ENCODE data around the gene MYO15A. TPM values are rescaled to one million over a fixed set of nuclear protein-coding genes. Genes with fewer than 3 reads are reported as not detected.

MYO15A gene
- total RNA-seq, 4 donors from 2014 or later, result 0.44 to 3.2 (median 1.2) TPM

- TF ChIP-seq CTCF (IDR thresholded peaks at IDR 0.05; ENCODE audit: low read depth), result no peak
Observed at GRCh38 chr17:18181358-18181757, 72.8 kb downstream of the MYO15A start.

- TF ChIP-seq CTCF (IDR thresholded peaks at IDR 0.05; ENCODE audit: low read depth), result no peak
Observed at GRCh38 chr17:18182110-18182977, 73.8 kb downstream of the MYO15A start.

- TF ChIP-seq CTCF (IDR thresholded peaks at IDR 0.05; ENCODE audit: low read depth), result no peak
Observed at GRCh38 chr17:18182978-18183333, 74.4 kb downstream of the MYO15A start.

GRCh38 chr17:18183334-18184142, 75.0 kb downstream of the MYO15A start, which contains the start of gene ALKBH5:
Gene ALKBH5, plus strand, starts transcription at chr17:18183828. Its CDS starts 416 bp downstream, at chr17:18184244.
- TF ChIP-seq CTCF (IDR thresholded peaks at IDR 0.05; ENCODE audit: low read depth), result no peak

- no peak for TF ChIP-seq CTCF (IDR thresholded peaks at IDR 0.05; ENCODE audit: low read depth)
Observed at GRCh38 chr17:18184143-18185031, 75.8 kb downstream of the MYO15A start.

- no peak for TF ChIP-seq CTCF (IDR thresholded peaks at IDR 0.05; ENCODE audit: low read depth)
Observed at GRCh38 chr17:18185391-18185790, 76.8 kb downstream of the MYO15A start.
